Endodermal cell (in vitro differentiated cells): ENCODE measurements around the gene DNPH1. TPM values are rescaled to one million over a fixed set of nuclear protein-coding genes. Genes with fewer than 3 reads are reported as not detected.

Source experiments
- DNase-seq: peaks from one replicate; pipeline ENCODE4 v3.0.0-alpha.2; 2017
- H3K27ac ChIP-seq: 2 replicates; pipeline ENCODE4 v1.5.1; 2013; ENCODE audit warnings: mild to moderate bottlenecking, low read depth, low read length, moderate library complexity
- H3K27me3 ChIP-seq: 2 replicates; pipeline ENCODE4 v1.6.1; 2013; ENCODE audit warnings: mild to moderate bottlenecking, low read length, moderate library complexity; ENCODE audit not compliant: insufficient read depth, control insufficient read depth, poor library complexity, severe bottlenecking
- H3K36me3 ChIP-seq: 2 replicates; pipeline ENCODE4 v1.7.0; 2013; ENCODE audit warnings: mild to moderate bottlenecking, low read length, moderate library complexity; ENCODE audit not compliant: control insufficient read depth, insufficient read depth
- H3K4me1 ChIP-seq: one replicate; pipeline ENCODE4 v1.7.0; 2013; ENCODE audit warnings: low read length; ENCODE audit not compliant: control insufficient read depth, insufficient read depth
- H3K4me3 ChIP-seq: 2 replicates; pipeline ENCODE4 v1.5.1; 2013; ENCODE audit warnings: mild to moderate bottlenecking, low read length, moderate library complexity
- H3K9ac ChIP-seq: 2 replicates; pipeline ENCODE4 v1.6.1; 2013; ENCODE audit warnings: mild to moderate bottlenecking, low read length, moderate library complexity; ENCODE audit not compliant: poor library complexity, severe bottlenecking; ENCODE audit errors: extremely low read depth
- H3K9me3 ChIP-seq: 2 replicates; pipeline ENCODE4 v1.6.1; 2013; ENCODE audit warnings: mild to moderate bottlenecking, low read length, moderate library complexity; ENCODE audit not compliant: control insufficient read depth
- H3K27ac Mint-ChIP-seq: 2 replicates; pipeline ENCODE4 v1.8.0; 2020; ENCODE audit warnings: mixed read lengths
- H3K27me3 Mint-ChIP-seq: 2 replicates; pipeline ENCODE4 v1.8.0; 2021; ENCODE audit warnings: mild to moderate bottlenecking, mixed read lengths; ENCODE audit not compliant: insufficient read depth
- H3K36me3 Mint-ChIP-seq: 2 replicates; pipeline ENCODE4 v1.8.0; 2020; ENCODE audit warnings: low read depth, mixed read lengths
- H3K4me1 Mint-ChIP-seq: 2 replicates; pipeline ENCODE4 v1.8.0; 2020; ENCODE audit warnings: mixed read lengths
- H3K4me3 Mint-ChIP-seq: 2 replicates; pipeline ENCODE4 v1.8.0; 2020; ENCODE audit warnings: mild to moderate bottlenecking, moderate library complexity, mixed read lengths
- H3K9me3 Mint-ChIP-seq: 2 replicates; pipeline ENCODE4 v1.8.0; 2020; ENCODE audit warnings: mild to moderate bottlenecking, mixed read lengths
- CTCF ChIP-seq: fragments of 200-600 bp; sonication (generic); conservative IDR thresholded peaks from 2 replicates; pipeline ENCODE4 v1.5.0; 2021; ENCODE audit warnings: antibody characterized with exemption, mild to moderate bottlenecking
- WGBS, 2 experiments: methylation state at CpG; one replicate each; pipeline versions ENCODE4 v1.1.5 to v1.1.7; 2013; ENCODE audit warnings: missing lambda C conversion rate in 2 of 2, mixed read lengths in 1 of 2; ENCODE audit not compliant: insufficient coverage in 1 of 2, insufficient read length in 1 of 2; 5-methylcytosine and 5-hydroxymethylcytosine counted together
- total RNA-seq, 2 donors: library from RNA; stranded (reverse); fragmentation: NEBNext Ultra II Directional in 1 of 2; extraction: Animal tissue kit (Norgen Biotek cat#: 25700) in 1 of 2; gene quantifications; 2 replicates in 1 of 2; 3 replicates in 1 of 2; pipeline ENCODE4 v1.2.1, GENCODE V29; 2021

Gene DNPH1
- total RNA-seq, 2 donors from 2014 or later = 48.2 to 66.5 TPM

DNA sequence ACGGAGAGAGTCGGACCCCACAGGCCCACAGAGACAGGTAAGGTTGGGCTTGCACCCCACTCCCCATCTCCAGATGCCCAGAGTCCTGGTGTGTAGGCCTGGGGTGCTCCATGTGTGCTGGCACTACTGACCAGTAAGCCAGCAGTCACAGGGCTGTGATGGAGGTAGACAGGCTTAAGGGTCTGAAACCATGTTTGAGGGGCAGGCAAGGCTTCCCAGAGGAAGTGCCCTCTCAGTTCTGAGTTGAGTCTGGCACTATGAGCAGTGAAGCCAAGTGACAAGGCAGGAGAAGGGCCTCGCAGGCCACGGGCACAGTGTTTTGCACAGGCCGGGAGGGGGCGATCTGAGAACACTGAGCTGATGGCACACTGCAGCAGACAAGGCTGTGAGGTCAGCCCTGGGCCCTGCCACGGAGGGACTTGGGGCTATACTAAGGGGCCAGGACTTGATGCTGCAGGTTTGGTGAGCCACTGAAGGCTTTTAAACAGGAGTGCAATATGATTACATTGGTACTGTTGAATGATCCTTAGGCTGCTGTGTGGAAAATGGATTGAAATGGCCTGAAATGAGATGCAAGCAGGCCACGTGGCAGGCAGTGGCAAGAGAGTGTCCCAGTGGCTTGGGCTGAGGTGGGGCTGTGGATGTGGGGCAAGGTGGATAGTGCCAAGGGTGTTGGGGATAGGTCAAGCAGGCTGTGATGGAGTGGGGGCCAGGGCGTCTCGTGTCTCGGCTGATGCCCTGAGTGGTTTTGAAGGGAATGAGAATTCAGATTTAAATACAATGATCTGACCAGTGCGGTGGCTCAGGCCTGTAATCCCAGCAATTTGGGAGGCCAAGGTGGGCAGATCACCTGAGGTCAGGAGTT is 34.3 kb upstream of the DNPH1 start:
- 50 to 61% methylated on average over 4 to 12 of the region's 12 CpGs for WGBS, 2 experiments
- peaks cover 6% of the 10 kb centered on the region for H3K27me3 Mint-ChIP-seq
- TF ChIP-seq CTCF = peak; percentile 88
- H3K9me3 Mint-ChIP-seq = no peaks in the 10 kb centered on the region
- H3K4me3 Mint-ChIP-seq = no peak overlapping the region
- Histone ChIP-seq H3K27me3 (peaks cover 4% of the 10 kb centered on the region), H3K9me3 (no peaks in the 10 kb centered on the region), H3K4me3 (no peak overlapping the region), H3K27ac (no peak overlapping the region), H3K4me1 (peaks cover 8% of the 10 kb centered on the region), H3K9ac (no peak overlapping the region), H3K36me3 (no peaks in the 10 kb centered on the region)
- peak; percentile 95 for DNase-seq
- H3K27ac Mint-ChIP-seq = peak overlapping the region; percentile 0
- peaks cover 34% of the 10 kb centered on the region for H3K4me1 Mint-ChIP-seq
- H3K36me3 Mint-ChIP-seq = no peaks in the 10 kb centered on the region

GRCh38 chr6:43262780-43263313 is 33.6 kb upstream of the DNPH1 start:
- Mint-ChIP-seq H3K4me3 (no peak overlapping the region), H3K4me1 (peaks cover 28% of the 10 kb centered on the region), H3K27me3 (peaks cover 1% of the 10 kb centered on the region), H3K9me3 (no peaks in the 10 kb centered on the region), H3K27ac (no peak overlapping the region), H3K36me3 (no peaks in the 10 kb centered on the region)
- Histone ChIP-seq H3K9ac (no peak overlapping the region), H3K27me3 (no peaks in the 10 kb centered on the region), H3K27ac (no peak overlapping the region), H3K4me1 (peaks cover 2% of the 10 kb centered on the region), H3K9me3 (no peaks in the 10 kb centered on the region), H3K4me3 (no peak overlapping the region), H3K36me3 (no peaks in the 10 kb centered on the region)
- WGBS, 2 experiments = 89 to 94% methylated on average over 21 to 39 of the region's 39 CpGs
- no peak for TF ChIP-seq CTCF
- DNase-seq = no peak

- WGBS, 2 experiments = 87 to 90% methylated on average over 14 of the region's 14 CpGs
- H3K27ac Mint-ChIP-seq = peak overlapping the region; percentile 59
These were observed 32.9 kb upstream of the DNPH1 start for GRCh38 chr6:43262000-43262779.

More at GRCh38 chr6:43262000-43262779, 32.9 kb upstream of the DNPH1 start:
- Histone ChIP-seq H3K36me3 (no peaks in the 10 kb centered on the region), H3K9ac (no peak overlapping the region), H3K27ac (no peak overlapping the region), H3K9me3 (no peaks in the 10 kb centered on the region), H3K4me3 (no peak overlapping the region), H3K27me3 (no peaks in the 10 kb centered on the region), H3K4me1 (no peaks in the 10 kb centered on the region)
- Mint-ChIP-seq H3K36me3 (no peaks in the 10 kb centered on the region), H3K9me3 (no peaks in the 10 kb centered on the region), H3K27me3 (peaks cover 1% of the 10 kb centered on the region), H3K4me3 (no peak overlapping the region), H3K4me1 (peaks cover 22% of the 10 kb centered on the region)
- TF ChIP-seq CTCF = no peak
- DNase-seq = no peak
